Measurements from ENCODE around the gene CD3G.
A peak's percentile ranks its signal among the peaks of the same experiment; 100 is the strongest.

The CD3G gene

DNA sequence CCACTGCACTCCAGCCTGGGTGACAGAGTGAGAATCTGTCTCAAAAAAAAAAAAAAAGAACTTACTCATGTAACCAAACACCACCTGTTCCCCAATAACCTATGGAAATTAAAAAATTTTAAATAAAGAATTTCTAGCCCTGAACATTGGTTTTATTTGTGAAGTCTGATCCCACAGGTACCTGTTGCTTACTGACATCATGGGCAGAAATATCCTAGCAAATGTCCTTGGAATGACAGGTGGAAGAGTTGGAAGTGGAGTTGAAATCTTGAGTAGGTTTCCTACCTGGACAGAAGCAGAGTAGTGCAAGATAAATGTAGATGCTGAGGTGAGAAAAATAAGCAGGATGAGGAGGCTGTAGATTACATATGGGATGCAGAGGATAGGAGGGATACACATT, 18.9 kb upstream of the CD3G start:
- DNase-seq (ENCODE audit: low read depth), result no peak

GRCh38 chr11:118328745-118329144, 15.4 kb upstream of the CD3G start:
- no peak for DNase-seq (ENCODE audit: low read depth)

GRCh38 chr11:118334745-118335144, 9.4 kb upstream of the CD3G start:
- DNase-seq (ENCODE audit: low read depth), result no peak

DNA sequence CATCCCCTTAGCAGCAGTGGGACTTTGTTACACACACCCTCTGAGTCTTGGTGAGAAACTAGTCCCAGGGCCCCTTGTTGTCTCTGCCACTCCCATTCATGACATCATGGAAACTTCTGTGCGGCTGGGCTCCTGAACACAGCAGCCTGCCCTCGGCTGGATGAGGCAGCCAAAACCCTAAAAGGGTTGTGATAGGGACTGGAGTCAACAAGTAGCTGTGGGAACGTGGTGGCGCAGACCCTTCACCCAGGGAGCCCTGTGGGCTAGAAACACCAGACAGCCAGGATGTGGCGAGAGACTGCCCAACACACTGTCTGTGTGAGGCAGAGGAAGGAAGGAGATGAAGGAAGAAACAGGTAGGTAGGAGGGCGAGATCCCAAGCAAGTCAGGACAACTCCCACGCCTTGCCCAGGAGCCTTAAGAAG, 5.5 kb upstream of the CD3G start:
- DNase-seq (ENCODE audit: low read depth), result no peak

- no peak for DNase-seq (ENCODE audit: low read depth)
Measured at GRCh38 chr11:118339281-118339961, 4.7 kb upstream of the CD3G start.

DNA sequence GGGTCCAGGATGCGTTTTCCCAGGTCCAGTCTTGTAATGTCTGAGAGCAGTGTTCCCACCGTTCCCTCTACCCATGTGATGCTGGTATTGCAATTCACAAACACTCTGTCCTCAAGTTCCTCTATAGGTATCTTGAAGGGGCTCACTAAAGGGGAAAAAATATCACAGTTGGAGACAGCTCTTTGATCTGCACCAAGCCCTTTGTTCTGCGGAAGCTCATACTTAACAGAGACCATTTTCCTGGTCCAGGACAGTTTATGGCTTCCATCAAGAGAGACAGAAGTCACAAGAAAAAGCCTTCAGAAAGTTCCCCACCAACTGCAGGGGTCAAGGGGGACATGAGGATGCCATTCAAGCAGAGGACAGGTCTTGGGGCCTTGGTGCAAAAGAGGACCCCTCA, 3.7 kb upstream of the CD3G start:
- DNase-seq (ENCODE audit: low read depth), result no peak

DNA sequence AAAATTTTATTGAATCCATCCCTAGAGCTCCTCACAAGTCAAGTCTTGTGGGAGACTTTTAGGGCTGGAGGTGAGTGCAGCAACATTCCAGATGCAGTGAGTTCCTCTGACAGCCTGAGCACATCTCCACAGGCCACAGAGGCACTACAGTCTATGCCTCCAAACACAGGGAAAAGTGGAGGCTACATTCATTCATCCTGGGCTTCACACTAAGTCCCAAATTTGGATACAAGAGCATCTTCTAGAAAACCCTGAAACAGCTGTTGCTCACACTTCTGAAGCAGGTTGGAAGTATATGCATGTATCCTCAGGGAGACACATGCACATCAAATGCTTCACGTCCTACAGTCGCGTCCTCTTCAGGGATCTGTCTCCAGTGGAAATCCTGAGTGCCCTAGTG, 2.9 kb upstream of the CD3G start:
- no peak for DNase-seq (ENCODE audit: low read depth)

DNA sequence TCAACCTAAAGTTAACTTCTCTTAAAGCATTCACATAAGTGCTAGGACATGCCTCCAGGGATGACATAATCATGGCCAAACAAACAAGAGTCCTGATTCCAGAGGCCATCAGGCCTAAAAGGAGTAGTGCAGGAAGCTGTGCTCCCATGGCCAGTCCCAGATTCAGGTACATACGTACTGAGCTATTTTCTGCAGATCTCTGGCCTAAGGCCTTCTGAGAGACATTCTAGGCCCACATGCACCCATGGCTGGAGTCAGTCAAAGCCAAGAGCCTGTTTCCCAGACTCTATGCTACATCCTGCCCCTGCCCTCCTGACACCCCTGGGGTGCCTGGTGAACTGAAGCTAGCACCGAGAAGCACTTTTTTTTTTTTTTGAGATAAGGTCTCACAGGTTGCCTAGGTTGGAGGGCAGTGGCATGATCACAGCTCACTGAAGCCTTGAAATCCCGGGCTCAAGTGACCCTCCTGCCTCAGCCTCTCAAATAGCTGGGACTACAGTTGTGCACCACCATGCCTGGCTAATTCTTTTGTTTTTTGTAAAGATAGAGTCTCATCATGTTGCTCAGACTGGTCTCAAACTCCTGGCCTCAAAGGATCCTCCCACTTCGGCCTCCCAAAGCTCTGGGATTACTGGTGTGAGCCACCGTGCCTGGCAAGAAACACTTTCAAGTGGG, 2.2 kb upstream of the CD3G start:
- DNase-seq (ENCODE audit: low read depth), result no peak

DNA sequence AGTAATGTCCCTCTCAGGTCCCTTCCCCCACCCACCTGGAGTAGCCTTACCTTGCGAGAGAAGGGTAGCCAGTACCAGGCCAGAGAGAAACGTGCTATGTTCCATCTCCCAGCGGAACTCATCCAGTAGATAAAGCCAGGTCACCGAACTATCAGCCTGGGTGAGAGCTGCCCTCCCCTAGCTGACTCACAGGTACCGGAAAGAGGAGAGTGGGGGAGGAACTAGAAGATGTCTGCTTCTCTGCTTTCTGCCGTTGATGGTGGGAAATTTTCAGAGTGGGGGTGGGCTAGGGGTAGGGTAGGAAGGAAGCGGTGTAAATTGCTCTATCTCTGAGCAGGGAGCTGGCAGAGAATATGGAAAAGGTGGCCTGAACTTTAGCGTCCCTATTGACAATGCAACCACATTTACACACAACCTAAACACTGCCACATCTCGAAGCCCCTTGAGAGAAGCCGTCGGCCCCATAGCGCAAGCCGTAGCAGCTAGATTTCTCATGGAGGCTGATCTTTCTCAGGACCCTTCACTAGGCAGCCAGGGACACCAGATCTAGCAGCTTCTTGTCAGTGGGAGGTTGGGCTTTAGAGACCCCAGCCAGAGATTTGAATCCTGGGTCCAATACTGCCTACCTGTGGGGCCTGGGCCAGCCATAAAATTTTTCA, 1.5 kb upstream of the CD3G start, which contains the start of gene CD3D:
TSS of gene CD3D (minus strand) at position 203 of the 659 bp plus-strand sequence. CDS start at position 105, 98 bp downstream.
- no peak for DNase-seq (ENCODE audit: low read depth)

DNA sequence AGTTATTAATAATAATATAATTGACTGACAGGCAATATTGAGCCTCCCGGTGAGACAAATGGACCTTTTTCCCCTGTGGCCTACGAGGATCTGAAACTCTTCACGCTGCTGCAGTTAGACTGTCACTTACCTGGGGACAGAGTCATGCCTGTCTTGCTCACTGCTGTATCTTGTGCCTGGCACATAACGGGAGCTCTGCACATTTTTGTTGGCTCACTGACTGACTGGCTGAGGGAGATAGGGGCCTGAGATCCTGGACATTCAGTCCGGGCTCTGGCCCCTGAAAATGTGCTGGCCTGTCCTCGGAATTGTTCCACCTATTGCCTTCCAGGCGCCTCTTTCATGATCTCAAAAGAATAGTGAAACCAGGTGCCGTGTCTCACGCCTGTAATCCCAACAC, 896 bp upstream of the CD3G start:
- DNase-seq (ENCODE audit: low read depth), result no peak

- no peak for DNase-seq (ENCODE audit: low read depth)
Measured at GRCh38 chr11:118349475-118349874, 5.3 kb downstream of the CD3G start.

GRCh38 chr11:118353084-118353710, 9.1 kb downstream of the CD3G start:
- no peak for DNase-seq (ENCODE audit: low read depth)

DNA sequence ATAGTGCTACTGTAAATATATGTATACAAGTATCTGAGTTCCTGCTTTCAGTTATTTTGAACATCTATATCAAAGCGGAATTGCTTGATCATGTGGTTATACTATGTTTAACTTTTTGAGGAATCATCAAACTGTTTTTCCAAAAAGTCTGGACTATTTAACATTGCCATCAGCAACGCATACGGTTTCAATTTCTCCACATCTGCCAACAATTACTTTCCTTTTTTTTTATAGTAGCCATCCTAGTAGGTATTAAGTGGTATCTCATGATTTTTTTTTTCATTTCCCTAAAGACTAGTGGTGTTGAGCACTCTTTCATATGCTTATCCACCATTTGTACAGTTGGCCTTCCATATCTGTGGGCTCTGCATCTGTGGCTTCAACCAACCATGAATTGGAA, 13.9 kb downstream of the CD3G start:
- DNase-seq (ENCODE audit: low read depth), result no peak

- DNase-seq (ENCODE audit: low read depth), result peak; percentile 59
Measured at GRCh38 chr11:118359295-118359958, 15.3 kb downstream of the CD3G start, which contains the start of gene UBE4A. TSS of gene UBE4A (plus strand) at chr11:118359600. CDS start at chr11:118365081, 5,481 bp downstream.

GRCh38 chr11:118364956-118365615, 20.9 kb downstream of the CD3G start:
- DNase-seq (ENCODE audit: low read depth), result no peak

- DNase-seq (ENCODE audit: low read depth), result no peak
Measured at GRCh38 chr11:118366287-118366686, 22.1 kb downstream of the CD3G start.

GRCh38 chr11:118370774-118371173, 26.6 kb downstream of the CD3G start:
- no peak for DNase-seq (ENCODE audit: low read depth)

DNA sequence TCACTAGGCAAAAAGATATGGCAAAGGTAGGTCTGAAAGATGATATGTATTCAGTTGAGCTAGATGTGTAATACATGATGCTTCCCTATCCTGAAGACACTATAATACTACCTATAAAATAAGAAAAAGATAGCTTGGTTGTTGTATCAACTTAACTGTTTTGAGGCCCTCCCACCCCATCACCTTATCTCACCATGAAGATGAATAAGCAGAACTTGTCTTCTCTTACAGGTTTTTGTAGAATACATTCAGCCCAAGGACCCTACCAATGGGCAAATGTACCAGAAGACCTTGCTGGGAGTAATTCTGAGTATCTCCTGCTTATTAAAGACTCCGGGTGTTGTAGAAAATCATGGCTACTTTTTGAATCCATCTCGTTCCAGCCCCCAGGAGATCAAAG, 29.1 kb downstream of the CD3G start:
- no peak for DNase-seq (ENCODE audit: low read depth)

- DNase-seq (ENCODE audit: low read depth), result no peak
Measured at GRCh38 chr11:118373871-118374270, 29.7 kb downstream of the CD3G start.

DNA sequence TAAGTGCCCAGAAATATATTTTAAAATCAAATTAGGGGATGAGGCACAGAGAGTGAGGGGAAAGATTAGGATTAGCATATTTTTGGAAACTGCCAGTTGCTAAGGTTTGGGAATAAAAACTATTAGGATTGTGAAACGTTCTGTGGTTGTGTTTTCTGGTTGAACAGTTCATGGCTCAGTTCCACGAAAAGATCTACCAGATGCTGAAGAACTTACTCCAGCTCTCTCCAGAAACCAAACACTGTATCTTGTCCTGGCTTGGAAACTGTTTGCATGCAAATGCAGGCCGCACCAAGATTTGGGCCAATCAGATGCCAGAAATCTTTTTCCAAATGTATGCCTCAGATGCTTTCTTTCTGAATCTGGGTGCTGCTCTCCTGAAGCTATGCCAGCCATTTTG, 30.6 kb downstream of the CD3G start:
- DNase-seq (ENCODE audit: low read depth), result no peak

DNA sequence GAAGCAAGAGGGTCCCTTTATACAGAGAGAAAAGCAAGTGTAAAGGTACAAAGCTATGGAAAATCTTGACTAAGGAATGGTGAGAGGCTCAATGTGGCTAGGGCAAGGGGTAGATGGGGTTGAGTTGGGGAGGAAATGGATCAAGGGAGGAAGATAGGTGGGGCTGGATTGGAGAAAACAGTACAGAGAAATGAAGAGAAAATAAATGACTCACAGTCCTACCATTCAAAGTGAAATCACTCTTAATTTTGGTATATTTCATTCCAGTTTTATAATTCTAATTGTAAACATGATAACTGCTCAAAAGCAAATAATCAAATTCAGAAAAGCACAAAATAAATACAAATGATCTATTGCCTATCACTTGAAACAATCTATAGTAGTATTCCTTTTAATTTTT, 31.8 kb downstream of the CD3G start:
- no peak for DNase-seq (ENCODE audit: low read depth)

GRCh38 chr11:118379497-118379896, 35.4 kb downstream of the CD3G start:
- DNase-seq (ENCODE audit: low read depth), result no peak
